NCI-H2029 treated with DMSO at 0.1 percent for 48 hours (cell line): ENCODE measurements around the gene PPFIBP1.
A peak's percentile ranks its signal among the peaks of the same experiment; 100 is the strongest.
"Not testable (repeated sequence)": the region's sequence is repeated elsewhere in the genome, so short reads cannot be mapped to it uniquely, and the experiment has no call there.

Experiments
- DNase-seq: peaks from one replicate; lab custom pipeline; 2025; lab: John Stamatoyannopoulos, UW

The PPFIBP1 gene

DNA sequence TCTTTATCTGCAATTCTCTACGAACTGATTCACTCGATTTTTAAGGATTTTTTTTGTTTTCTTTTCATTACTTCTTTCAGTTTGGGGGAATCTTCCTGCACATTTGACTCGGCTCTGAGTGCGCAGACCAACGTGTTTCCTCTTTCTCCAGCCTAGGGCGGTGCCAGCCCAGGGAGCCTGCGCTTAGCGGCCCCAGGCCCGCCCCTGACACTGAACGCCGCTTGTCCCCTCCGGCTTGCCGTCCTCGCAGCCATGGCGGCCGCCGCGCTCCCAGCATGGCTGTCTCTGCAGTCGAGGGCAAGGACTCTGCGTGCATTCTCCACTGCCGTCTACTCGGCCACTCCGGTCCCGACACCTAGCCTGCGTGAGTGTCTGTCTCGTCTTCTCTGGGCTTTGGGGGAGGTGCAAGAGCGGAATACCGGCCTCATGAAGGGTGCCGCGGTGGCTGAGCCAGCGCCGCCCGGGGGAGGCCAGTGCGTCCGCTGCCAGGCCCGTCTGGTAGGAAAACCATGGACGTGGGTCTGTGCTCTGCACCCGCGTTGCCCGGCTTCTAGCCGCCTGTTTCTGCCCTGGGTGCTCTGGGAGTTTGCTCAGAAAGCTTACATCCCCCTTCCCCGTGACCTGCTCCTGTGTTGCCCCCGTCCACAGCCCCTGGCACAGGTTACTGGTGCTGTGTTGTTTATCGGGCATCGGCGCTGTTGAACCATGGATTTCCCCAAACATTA is 186.7 kb downstream of the PPFIBP1 start, which contains the start of gene MRPS35:
Gene MRPS35, plus strand, starts transcription at position 241 of the 725 bp plus-strand sequence. Its CDS starts 12 bp downstream, at position 253.
- DNase-seq = peak; percentile 63

DNA sequence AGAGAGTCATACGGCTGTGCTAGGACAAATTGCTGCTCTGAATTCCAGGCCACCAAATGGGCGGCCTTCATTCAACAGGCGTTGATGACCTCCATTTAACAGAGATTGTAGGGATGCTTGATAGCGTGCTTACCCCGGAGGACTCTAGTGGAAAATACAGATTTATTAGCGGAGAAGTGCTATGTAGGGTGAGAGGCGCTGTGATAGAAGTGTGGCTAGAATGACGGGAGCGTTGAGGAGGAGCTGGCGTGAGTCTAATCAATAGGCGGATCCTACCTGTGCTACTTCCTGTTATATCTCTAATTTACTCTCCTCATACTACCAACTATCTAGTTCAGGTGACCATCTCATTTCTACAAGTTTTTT is 187.3 kb downstream of the PPFIBP1 start:
- peak; percentile 26 for DNase-seq

DNA sequence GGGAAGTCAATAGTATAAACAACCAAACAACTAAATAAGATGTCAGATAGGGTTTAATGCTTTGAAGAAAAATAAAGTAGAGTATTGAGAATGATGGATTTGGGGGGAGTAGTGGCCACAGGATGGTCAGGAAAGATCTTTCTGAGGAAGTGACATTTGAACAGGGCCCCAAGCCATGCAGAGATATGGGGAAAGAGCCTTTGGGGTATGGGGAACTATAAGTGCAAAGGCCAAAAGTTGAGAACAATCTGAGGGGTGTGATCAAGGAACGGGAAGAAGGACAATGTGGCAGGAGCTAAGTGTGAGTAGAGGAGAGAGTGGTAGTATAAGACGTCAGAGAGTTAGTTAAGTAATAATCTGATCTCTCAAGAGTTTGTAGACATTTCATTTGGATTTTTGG is 188.0 kb downstream of the PPFIBP1 start:
- no peak for DNase-seq

DNA sequence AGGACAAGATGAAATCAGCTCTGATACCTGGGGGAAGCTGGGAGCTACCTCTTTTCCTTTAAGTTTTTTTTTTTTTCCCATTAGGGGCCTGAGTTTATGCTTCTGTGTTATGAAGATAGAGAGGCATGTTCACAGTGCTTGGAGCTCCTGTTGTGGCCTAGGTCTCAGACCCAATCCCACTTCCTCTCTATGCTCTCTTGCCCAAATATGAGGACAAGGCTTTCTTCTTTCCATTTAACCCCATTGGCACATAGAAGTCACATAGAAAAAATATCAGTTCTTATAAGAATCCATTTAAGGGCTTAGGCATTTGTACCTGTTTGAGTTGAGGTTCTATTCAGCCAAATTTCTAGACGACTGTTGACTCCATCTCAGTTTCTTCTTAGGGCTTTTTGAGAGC is 199.2 kb downstream of the PPFIBP1 start:
- DNase-seq = no peak

DNA sequence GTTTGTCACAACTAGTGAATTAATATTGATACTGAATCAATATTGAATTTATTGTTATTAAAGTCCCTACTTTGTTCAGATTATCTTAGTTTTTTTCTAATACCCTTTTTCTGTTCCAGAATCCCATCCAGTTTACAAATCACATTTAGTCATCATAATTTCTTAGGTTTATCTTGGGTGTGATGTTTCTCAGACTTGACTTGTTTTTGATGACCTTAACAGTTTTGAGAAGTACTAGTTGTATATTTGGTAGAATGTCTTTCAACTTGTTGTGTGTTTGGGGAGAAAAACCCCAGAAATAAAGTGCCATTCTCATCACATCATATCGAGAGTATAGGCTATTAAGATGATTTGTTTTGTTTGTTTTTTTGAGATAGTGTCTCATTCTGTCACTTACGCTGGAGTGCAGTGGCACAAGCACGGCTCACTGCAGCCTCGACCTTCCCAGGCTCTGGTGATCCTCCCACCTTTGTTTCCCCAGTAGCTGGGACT is 206.1 kb downstream of the PPFIBP1 start:
- no peak for DNase-seq

DNA sequence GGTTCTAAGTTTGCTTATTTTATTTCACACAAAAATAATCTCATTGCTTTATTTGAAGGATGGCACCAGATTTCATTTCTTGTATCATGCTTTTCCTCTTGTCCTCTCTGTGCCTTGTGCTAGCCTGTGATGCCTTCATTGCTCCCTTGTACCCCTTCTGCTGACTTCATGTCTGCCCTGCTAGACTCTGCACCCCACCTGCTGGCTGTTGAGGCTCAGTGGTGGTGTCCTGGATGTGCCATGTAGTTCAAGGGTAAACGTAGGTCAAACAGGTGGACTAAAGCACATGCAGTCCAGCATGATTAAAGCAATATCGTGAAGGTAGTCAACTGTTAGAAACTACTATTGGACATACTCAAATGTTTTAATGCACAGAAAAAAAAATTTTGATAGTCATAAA is 208.3 kb downstream of the PPFIBP1 start:
- no peak for DNase-seq

DNA sequence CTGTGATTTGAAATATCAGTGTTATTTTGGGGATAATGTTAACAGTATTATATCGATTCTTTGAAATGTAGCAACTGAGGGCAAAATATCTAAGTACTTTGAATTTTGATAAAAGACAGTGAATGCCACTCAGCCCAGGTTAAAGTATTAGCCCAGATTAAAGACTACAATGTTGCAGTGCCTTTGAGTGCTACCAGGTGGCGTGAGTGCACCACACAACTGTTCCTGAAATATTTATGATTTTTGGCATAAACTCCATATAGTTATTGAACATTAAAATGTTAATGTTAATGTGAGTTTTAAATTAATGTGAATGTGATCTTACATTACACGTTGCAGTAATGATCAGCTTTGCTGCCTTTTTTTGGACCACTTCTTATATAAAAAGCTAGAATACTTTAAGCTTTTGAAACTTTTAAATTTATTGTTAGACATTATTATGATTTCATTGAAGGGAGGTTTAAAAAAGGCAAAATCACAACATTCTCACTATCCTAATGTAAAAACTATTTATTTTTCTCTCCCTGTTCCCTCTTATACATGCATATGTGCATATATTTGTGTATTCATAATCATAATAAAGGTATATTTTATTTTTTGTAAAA is 209.1 kb downstream of the PPFIBP1 start:
- DNase-seq = peak; percentile 60

DNA sequence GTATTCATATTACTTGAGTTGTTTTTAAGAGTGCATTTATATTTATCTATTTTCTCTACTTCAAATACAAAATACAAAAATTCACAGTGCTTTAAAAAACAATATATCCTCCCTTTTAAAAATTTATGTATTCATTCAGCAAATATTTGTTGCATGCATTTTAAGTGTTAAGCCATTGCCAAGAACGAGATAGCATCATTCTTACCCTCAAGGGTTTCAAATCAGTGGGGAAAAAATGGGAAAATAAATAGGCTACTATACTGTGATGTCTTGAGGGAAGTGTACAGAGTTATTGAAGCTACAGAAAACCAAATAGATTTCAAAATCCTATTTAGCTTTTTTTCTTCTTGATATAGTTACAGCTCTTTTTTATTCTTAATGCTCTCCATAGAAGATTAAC is 209.8 kb downstream of the PPFIBP1 start:
- no peak for DNase-seq

DNA sequence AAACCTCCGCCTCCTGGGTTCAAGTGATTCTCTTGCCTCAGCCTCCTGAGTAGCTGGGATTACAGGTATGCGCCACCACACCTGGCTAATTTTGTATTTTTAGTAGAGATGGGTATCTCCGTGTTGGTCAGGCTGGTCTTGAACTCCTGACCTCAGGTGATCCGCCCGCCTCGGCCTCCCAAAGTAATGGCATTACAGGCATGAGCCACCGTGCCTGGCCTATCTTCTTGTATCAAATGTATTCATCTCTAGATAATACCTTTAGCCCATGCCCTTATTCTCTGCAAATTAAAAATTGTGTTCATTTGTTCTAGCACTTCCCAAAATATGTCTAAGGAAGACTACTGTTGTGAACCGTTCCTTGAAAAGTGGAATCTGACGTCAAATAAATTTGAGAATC is 210.3 kb downstream of the PPFIBP1 start:
- DNase-seq = not testable (repeated sequence)

DNA sequence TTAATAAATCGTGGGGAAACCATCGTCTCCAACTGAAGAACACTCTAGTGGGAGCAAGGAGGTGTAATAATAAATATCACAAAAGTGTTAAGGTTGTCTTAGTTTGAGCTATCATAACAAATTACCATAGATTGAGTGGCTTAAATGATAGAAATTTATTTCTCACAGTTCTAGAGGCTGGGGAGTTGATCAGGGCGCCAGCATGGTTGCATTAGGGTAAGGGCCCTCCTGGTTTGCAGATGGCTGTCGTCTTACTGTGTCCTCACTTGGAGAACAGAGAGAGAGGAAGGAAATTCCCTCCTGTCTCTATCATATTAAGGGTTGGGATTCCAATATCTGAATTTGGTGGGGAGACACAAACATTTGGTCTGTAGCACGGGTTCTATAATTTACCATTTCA is 219.6 kb downstream of the PPFIBP1 start:
- no peak for DNase-seq
